ENCODE data around the gene FGGY. TPM values are rescaled to one million over a fixed set of nuclear protein-coding genes. Genes with fewer than 3 reads are reported as not detected.
"Not testable (repeated sequence)": the region's sequence is repeated elsewhere in the genome, so short reads cannot be mapped to it uniquely, and the experiment has no call there.

Gene FGGY
- total and polyA plus RNA-seq, 4 donors, result 5.3 to 25.1 (median 11.9) TPM

GRCh38 chr1:59471991-59472570, 175.2 kb downstream of the FGGY start:
- H3K36me3 ChIP-seq (ENCODE audit: control insufficient read depth in 1 of 2, insufficient read depth in 2 of 2, low read length in 1 of 2); H3K4me1 ChIP-seq (ENCODE audit: control insufficient read depth in 1 of 2, insufficient read depth in 2 of 2, low read length in 2 of 2); H3K27ac ChIP-seq (ENCODE audit: low read depth in 1 of 2, low read length in 2 of 2); intact Hi-C loops (cut with DNase I); ATAC-seq (ENCODE audit: low FRiP score); H3K27me3 ChIP-seq (ENCODE audit: control insufficient read depth in 1 of 2, insufficient read depth in 2 of 2, low read length in 1 of 2); H3K9me3 ChIP-seq (ENCODE audit: control insufficient read depth, low read length); H3K4me3 ChIP-seq (ENCODE audit: low read length in 2 of 2): not testable (repeated sequence)
- 94 to 96% methylated on average over 34 to 43 of the region's 43 CpGs for WGBS, 2 donors
- DNase-seq, result peak in 1 of 2 donors; percentile 68

GRCh38 chr1:59473831-59474230, 176.9 kb downstream of the FGGY start:
- H3K4me3 ChIP-seq (ENCODE audit: low read length in 2 of 2), result no peak overlapping the region
- H3K9me3 ChIP-seq (ENCODE audit: control insufficient read depth, low read length), result no peaks in the 10 kb centered on the region
- H3K27me3 ChIP-seq (ENCODE audit: control insufficient read depth in 1 of 2, insufficient read depth in 2 of 2, low read length in 1 of 2), result no peaks in the 10 kb centered on the region
- intact Hi-C loops (cut with DNase I), result no loop called here
- WGBS, 2 donors, result 93 to 97% methylated on average over 3 of the region's 3 CpGs
- DNase-seq (no peak), ATAC-seq (ENCODE audit: low FRiP score) (no peak)
- H3K36me3 ChIP-seq (ENCODE audit: control insufficient read depth in 1 of 2, insufficient read depth in 2 of 2, low read length in 1 of 2), result no peaks in the 10 kb centered on the region
- no peak overlapping the region for H3K27ac ChIP-seq (ENCODE audit: low read depth in 1 of 2, low read length in 2 of 2)
- H3K4me1 ChIP-seq (ENCODE audit: control insufficient read depth in 1 of 2, insufficient read depth in 2 of 2, low read length in 2 of 2), result no peaks in the 10 kb centered on the region

DNA sequence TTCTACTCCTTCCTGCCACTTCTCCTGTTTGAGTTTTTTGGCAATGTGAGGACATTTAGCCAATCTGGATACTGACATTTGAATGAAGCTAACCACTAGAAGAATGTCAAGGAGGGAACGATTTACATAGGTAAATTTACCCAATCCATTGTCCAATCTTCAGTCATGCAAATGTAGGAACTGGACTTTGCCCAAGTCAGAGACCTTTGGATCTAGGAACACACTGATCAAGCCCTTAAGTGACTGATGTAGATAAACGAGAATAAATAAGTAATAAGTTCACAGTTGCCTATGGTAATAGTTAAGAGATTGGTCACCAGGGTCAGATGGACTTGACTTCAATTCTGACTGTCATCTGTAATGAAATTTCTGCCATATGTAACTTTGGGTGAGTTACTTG, 177.6 kb downstream of the FGGY start:
- 87 to 91% methylated on average over 2 of the region's 2 CpGs for WGBS, 2 donors
- intact Hi-C loops (cut with DNase I), result no loop called here
- no peaks in the 10 kb centered on the region for H3K9me3 ChIP-seq (ENCODE audit: control insufficient read depth, low read length)
- H3K36me3 ChIP-seq (ENCODE audit: control insufficient read depth in 1 of 2, insufficient read depth in 2 of 2, low read length in 1 of 2), result no peaks in the 10 kb centered on the region
- H3K4me3 ChIP-seq (ENCODE audit: low read length in 2 of 2), result no peak overlapping the region
- DNase-seq (no peak), ATAC-seq (ENCODE audit: low FRiP score) (no peak)
- H3K27me3 ChIP-seq (ENCODE audit: control insufficient read depth in 1 of 2, insufficient read depth in 2 of 2, low read length in 1 of 2), result no peaks in the 10 kb centered on the region
- no peak overlapping the region for H3K27ac ChIP-seq (ENCODE audit: low read depth in 1 of 2, low read length in 2 of 2)
- no peaks in the 10 kb centered on the region for H3K4me1 ChIP-seq (ENCODE audit: control insufficient read depth in 1 of 2, insufficient read depth in 2 of 2, low read length in 2 of 2)

GRCh38 chr1:59475737-59476136, 178.8 kb downstream of the FGGY start:
- Histone ChIP-seq H3K27me3 (ENCODE audit: control insufficient read depth in 1 of 2, insufficient read depth in 2 of 2, low read length in 1 of 2) (no peaks in the 10 kb centered on the region), H3K9me3 (ENCODE audit: control insufficient read depth, low read length) (no peaks in the 10 kb centered on the region), H3K27ac (ENCODE audit: low read depth in 1 of 2, low read length in 2 of 2) (no peak overlapping the region), H3K36me3 (ENCODE audit: control insufficient read depth in 1 of 2, insufficient read depth in 2 of 2, low read length in 1 of 2) (no peaks in the 10 kb centered on the region), H3K4me1 (ENCODE audit: control insufficient read depth in 1 of 2, insufficient read depth in 2 of 2, low read length in 2 of 2) (no peaks in the 10 kb centered on the region), H3K4me3 (ENCODE audit: low read length in 2 of 2) (no peak overlapping the region)
- no peak for DNase-seq
- ATAC-seq (ENCODE audit: low FRiP score), result no peak
- 92 to 93% methylated on average over 4 of the region's 4 CpGs for WGBS, 2 donors
- intact Hi-C loops (cut with DNase I), result no loop called here

DNA sequence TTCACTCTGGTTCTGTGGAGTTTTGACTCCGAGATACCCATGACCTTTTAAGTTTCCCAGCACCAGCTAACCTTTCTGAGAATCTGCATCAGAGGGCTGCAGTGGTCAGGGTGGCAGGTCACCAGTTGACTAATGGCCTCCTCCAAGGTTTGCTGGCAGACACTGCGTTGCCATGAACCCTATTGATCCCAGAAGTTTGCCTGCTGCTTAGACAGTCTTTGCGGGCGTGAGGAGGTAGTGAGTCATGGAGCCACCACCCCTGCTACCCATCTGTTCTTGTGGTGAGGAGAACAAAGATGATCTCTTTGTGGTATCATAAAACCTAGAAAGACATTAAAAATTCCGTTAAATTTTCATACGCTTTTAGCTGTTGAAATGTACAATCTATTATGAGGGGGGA, 180.4 kb downstream of the FGGY start:
- no peak for ATAC-seq (ENCODE audit: low FRiP score)
- H3K4me3 ChIP-seq (ENCODE audit: low read length in 2 of 2), result no peak overlapping the region
- 96 to 97% methylated on average over 6 of the region's 6 CpGs for WGBS, 2 donors

DNA sequence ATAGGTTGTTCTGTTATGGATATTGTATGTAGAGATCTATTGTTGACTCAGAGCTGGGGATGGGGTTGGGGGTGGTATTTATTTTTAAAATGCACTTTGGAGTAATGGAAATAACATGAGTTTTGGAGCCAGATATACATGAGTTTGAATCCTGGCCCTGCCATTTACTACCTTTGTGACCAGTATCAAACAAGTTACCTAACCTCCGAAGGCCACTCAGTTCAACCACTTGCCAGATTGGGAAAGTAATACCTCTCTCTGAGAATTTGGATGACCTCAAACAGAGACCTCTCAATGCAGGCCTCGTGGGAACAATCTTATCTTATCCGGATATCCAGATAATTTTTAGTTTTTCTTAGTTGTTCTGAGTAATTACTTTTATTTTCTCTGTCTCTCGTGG, 181.0 kb downstream of the FGGY start:
- 64 to 74% methylated on average over 4 of the region's 4 CpGs for WGBS, 2 donors
- H3K4me3 ChIP-seq (ENCODE audit: low read length in 2 of 2), result no peak overlapping the region
- no peak for DNase-seq
- intact Hi-C loops (cut with DNase I), result no loop called here
- H3K4me1 ChIP-seq (ENCODE audit: control insufficient read depth in 1 of 2, insufficient read depth in 2 of 2, low read length in 2 of 2), result no peaks in the 10 kb centered on the region
- no peak for ATAC-seq (ENCODE audit: low FRiP score)
- H3K36me3 ChIP-seq (ENCODE audit: control insufficient read depth in 1 of 2, insufficient read depth in 2 of 2, low read length in 1 of 2), result no peaks in the 10 kb centered on the region
- no peak overlapping the region for H3K27ac ChIP-seq (ENCODE audit: low read depth in 1 of 2, low read length in 2 of 2)
- H3K9me3 ChIP-seq (ENCODE audit: control insufficient read depth, low read length), result no peaks in the 10 kb centered on the region
- H3K27me3 ChIP-seq (ENCODE audit: control insufficient read depth in 1 of 2, insufficient read depth in 2 of 2, low read length in 1 of 2), result no peaks in the 10 kb centered on the region

More for the DNA sequence above, 180.4 kb downstream of the FGGY start:
- Histone ChIP-seq H3K4me1 (ENCODE audit: control insufficient read depth in 1 of 2, insufficient read depth in 2 of 2, low read length in 2 of 2) (no peaks in the 10 kb centered on the region), H3K36me3 (ENCODE audit: control insufficient read depth in 1 of 2, insufficient read depth in 2 of 2, low read length in 1 of 2) (no peaks in the 10 kb centered on the region), H3K27ac (ENCODE audit: low read depth in 1 of 2, low read length in 2 of 2) (no peak overlapping the region), H3K27me3 (ENCODE audit: control insufficient read depth in 1 of 2, insufficient read depth in 2 of 2, low read length in 1 of 2) (no peaks in the 10 kb centered on the region), H3K9me3 (ENCODE audit: control insufficient read depth, low read length) (no peaks in the 10 kb centered on the region)
- intact Hi-C loops (cut with DNase I), result no loop called here
- DNase-seq, result no peak

GRCh38 chr1:59478822-59479221, 181.9 kb downstream of the FGGY start:
- no peak overlapping the region for H3K4me3 ChIP-seq (ENCODE audit: low read length in 2 of 2)
- no peaks in the 10 kb centered on the region for H3K27me3 ChIP-seq (ENCODE audit: control insufficient read depth in 1 of 2, insufficient read depth in 2 of 2, low read length in 1 of 2)
- intact Hi-C loops (cut with DNase I), result no loop called here
- no peak for DNase-seq
- H3K36me3 ChIP-seq (ENCODE audit: control insufficient read depth in 1 of 2, insufficient read depth in 2 of 2, low read length in 1 of 2), result no peaks in the 10 kb centered on the region
- H3K4me1 ChIP-seq (ENCODE audit: control insufficient read depth in 1 of 2, insufficient read depth in 2 of 2, low read length in 2 of 2), result peaks cover 0 to 3% of the 10 kb centered on the region in 2 donors
- 40 to 52% methylated on average over 2 of the region's 2 CpGs for WGBS, 2 donors
- no peak overlapping the region for H3K27ac ChIP-seq (ENCODE audit: low read depth in 1 of 2, low read length in 2 of 2)
- no peaks in the 10 kb centered on the region for H3K9me3 ChIP-seq (ENCODE audit: control insufficient read depth, low read length)
- no peak for ATAC-seq (ENCODE audit: low FRiP score)

DNA sequence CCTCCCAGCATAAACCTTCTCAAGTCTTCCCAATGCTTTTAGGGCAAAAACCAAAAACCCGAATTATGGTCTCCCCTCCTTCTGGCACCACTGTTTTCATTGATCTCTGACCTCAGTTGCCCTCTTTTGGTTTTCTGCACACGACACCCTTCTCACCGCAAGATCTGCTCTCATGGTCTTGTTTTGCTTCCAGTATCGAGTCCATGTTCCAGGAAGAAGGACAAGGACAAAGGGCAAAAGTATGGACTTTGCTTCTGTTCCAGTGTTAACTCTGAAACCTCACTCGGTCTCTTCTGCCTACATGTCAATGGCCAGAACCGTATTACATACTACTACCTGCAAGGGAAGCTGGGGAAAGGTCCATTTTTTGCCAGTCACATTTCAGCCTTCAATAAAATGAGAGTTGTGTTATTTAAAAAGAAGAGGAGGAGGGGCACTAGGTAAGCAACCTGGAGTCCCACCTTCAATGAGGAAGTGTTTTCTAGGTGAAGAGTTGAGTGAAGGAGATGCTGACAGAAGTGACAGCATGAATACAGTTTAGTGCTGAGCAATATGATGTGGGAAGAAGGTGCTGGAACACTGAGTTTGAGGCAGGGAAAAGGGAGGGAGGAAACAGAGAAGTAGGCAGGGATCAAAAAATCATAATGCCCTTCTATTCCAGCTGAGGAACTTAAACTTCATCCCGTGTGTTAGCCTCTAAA, 183.4 kb downstream of the FGGY start:
- Histone ChIP-seq H3K27me3 (ENCODE audit: control insufficient read depth in 1 of 2, insufficient read depth in 2 of 2, low read length in 1 of 2) (no peaks in the 10 kb centered on the region), H3K4me1 (ENCODE audit: control insufficient read depth in 1 of 2, insufficient read depth in 2 of 2, low read length in 2 of 2) (peaks cover 0 to 5% of the 10 kb centered on the region in 2 donors), H3K36me3 (ENCODE audit: control insufficient read depth in 1 of 2, insufficient read depth in 2 of 2, low read length in 1 of 2) (no peaks in the 10 kb centered on the region), H3K27ac (ENCODE audit: low read depth in 1 of 2, low read length in 2 of 2) (no peak overlapping the region), H3K9me3 (ENCODE audit: control insufficient read depth, low read length) (no peaks in the 10 kb centered on the region), H3K4me3 (ENCODE audit: low read length in 2 of 2) (no peak overlapping the region)
- intact Hi-C loops (cut with DNase I), result no loop called here
- DNase-seq (no peak), ATAC-seq (ENCODE audit: low FRiP score) (no peak)
- 83 to 93% methylated on average over 7 of the region's 7 CpGs for WGBS, 2 donors

DNA sequence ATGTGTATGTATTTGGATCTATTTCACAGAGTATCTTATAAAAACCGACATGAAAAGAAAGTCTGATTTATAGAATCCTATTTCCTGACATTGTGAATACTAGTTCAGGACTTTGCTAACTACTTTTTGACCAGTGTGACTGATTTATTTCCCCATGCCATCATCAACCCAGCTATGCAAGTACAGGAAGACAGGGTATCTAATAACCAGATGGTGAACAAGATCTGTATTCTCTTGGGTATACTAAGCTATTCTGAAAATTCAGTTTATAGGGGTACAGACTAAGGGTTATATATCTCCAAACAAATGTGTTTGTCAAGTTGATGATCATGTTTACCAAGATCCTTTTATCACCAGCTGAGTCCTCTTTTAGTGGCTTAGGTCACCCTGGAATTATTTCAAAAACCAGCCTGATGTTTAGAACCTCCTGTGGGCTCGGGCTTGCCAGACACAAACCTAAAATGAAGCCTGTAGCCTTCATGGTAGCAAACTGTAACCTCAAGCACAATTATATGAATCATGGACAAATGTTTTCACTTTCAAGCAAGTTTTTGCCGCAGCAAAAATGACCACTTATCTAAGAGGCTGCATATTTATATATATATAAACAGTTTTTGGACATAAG, 185.1 kb downstream of the FGGY start:
- 62 to 63% methylated on average over 3 of the region's 3 CpGs for WGBS, 2 donors

More for the DNA sequence above, 185.1 kb downstream of the FGGY start:
- no peaks in the 10 kb centered on the region for H3K27me3 ChIP-seq (ENCODE audit: control insufficient read depth in 1 of 2, insufficient read depth in 2 of 2, low read length in 1 of 2)
- H3K4me1 ChIP-seq (ENCODE audit: control insufficient read depth in 1 of 2, insufficient read depth in 2 of 2, low read length in 2 of 2), result peaks cover 0 to 5% of the 10 kb centered on the region in 2 donors
- H3K27ac ChIP-seq (ENCODE audit: low read depth in 1 of 2, low read length in 2 of 2), result no peak overlapping the region
- no peaks in the 10 kb centered on the region for H3K9me3 ChIP-seq (ENCODE audit: control insufficient read depth, low read length)
- no peaks in the 10 kb centered on the region for H3K36me3 ChIP-seq (ENCODE audit: control insufficient read depth in 1 of 2, insufficient read depth in 2 of 2, low read length in 1 of 2)
- DNase-seq, result no peak
- intact Hi-C loops (cut with DNase I), result no loop called here
- no peak for ATAC-seq (ENCODE audit: low FRiP score)
- no peak overlapping the region for H3K4me3 ChIP-seq (ENCODE audit: low read length in 2 of 2)
